ENCODE data around the gene MRPL22.
"Not testable (repeated sequence)": the region's sequence is repeated elsewhere in the genome, so short reads cannot be mapped to it uniquely, and the experiment has no call there.

The MRPL22 gene

DNA sequence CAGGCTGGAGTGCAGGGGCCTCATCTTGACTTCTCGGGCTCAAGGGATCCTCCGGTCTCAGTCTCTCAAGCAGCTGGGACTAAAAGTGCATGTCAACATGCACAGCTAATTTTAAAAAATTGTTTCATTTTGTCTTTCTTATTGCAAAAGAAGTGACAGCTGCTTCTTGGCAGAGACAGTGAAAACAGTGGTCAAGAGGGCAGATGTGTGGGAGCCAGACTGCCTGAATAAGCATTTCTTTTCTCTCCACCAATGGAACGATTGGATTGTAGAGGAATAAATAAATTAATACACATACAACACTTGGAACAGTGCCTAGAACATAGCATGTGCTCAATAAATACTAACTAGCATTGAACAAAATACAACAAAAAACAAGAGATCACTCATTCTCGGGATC, 45.3 kb downstream of the MRPL22 start:
- H3K4me3 ChIP-seq (ENCODE audit: low read depth, low read length): no peak overlapping the region

DNA sequence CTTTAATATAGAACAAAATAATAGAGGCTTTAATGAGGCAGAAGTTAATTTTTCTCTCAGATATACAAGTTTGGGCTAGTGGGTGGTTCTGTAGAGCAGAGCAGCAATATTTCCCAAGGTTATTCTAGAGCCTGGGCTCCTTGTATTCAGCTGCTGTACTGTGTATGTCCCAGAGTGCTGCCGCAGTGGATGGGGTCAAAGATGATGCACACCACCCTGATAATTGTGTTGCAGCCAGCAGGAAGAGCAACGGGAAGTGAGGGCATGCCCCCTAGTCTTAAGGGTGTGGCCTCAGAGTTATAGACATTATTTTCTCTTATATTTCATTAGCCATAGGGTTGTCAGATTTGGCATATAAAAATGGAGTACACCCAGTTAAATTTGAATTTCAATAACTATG, 48.8 kb downstream of the MRPL22 start:
- H3K4me3 ChIP-seq (ENCODE audit: low read depth, low read length): no peak overlapping the region

DNA sequence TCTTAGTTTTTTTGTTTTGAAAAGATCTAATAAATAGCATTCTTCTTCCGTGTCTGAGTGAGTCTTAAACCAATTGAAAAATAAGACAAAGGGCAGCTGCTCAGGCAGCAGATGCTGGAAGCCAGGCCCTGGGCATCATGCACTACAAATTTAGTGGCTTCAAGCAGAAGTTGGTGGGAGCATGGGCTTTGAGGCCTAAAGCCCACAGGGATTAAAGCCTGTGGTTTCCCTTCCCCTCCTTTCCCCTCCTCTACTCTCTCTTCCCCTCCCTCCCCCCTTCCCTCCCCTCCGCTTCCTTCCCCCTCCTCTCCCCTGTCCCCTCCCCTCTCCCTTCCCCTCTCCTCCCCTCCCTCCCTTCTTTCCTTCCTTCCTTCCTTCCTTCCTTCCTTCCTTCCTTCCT, 52.6 kb downstream of the MRPL22 start:
- no peak overlapping the region for H3K4me3 ChIP-seq (ENCODE audit: low read depth, low read length)

DNA sequence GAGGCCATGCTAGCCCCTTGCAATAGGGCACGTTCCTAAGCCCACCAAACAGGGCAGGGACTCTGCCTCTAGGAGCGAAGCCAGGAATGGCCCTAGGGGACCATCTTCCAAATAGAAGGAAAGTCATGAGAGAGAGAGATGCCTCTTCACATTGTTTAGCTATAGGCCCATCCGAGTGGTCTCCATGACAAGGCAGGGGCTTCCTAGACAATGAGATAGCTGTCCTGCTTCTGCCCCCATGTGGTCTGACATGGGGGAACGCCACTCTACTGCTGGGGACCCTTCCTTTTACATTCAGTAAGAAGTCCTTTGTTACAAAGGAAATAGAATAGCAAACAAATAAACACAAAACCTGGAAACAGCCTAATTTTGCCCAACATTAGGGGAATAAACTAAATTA, 54.8 kb downstream of the MRPL22 start:
- H3K4me3 ChIP-seq (ENCODE audit: low read depth, low read length): no peak overlapping the region

DNA sequence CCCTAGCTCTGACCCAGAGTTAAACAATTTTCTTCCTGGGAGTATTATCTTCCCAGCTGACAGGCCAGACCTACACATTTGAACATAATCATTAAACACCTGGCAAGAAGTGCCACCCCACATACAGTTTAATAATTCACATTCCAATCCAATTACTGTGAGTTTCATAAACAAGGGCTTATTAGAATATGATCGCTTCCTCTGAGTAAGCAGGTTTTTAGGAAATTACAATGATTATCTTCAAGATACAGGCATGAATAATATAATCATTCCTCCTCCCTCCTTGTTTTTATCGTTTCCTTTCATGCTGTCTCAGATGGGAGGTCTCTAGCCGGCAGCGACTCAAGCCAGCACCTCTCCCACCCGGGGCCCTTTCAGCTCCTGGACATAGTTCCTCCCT, 56.9 kb downstream of the MRPL22 start:
- no peak overlapping the region for H3K4me3 ChIP-seq (ENCODE audit: low read depth, low read length)

DNA sequence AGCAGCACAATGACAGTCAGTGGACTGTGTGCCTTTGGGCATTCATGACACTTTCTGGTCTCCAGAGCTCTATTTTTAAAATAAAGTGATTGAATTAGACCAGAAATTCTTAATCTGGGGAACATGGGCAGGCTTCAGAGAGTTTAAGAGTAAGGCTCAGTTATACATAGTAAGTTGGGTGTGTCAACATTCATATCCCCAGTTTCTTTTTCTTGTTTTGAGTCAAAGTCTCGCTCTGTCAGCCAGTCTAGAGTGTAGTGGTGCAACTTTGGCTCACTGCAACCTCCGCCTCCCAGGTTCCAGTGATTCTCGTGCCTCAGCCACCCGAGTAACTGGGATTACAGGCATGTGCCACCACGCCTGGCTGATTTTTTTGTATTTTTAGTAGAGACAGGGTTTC, 59.0 kb downstream of the MRPL22 start:
- H3K4me3 ChIP-seq (ENCODE audit: low read depth, low read length): no peak overlapping the region

DNA sequence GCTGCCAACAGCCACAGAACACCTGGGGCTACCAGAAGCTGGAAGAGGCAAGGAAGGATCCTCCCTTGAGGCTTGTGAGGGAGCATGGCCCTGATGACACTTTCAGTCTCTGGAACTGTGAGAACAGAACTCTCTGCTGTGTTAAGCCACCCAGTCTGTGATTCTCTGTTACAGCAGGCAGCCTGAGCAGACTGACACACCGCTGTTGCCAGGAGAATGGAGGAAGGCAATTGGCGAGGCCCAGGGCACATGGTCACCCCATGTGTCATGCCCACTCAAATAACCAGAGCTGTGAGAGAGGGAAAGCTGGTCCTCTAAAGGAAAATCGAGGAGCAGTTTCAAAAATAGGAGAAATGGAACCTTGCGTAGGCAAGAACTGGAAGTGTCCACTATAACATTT, 60.6 kb downstream of the MRPL22 start:
- H3K4me3 ChIP-seq (ENCODE audit: low read depth, low read length): no peak overlapping the region

DNA sequence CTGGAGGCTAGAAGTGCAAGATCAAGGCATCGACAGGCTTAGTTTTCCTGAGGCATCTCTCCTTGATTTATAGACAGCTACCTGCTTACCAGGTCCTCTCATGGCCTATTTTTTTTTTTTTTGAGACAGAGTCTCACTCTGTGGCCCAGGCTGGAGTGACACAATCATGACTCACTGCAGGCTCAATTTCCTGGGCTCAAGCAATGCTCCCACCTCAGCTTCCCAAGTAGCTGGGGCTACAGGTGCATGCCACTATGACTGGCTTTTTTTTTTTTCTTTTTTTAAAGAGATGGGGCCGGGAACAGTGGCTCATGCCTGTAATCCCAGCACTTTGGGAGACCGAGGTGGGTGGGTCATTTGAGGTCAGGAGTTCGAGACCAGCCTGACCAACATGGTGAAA, 61.8 kb downstream of the MRPL22 start:
- H3K4me3 ChIP-seq (ENCODE audit: low read depth, low read length): not testable (repeated sequence)

DNA sequence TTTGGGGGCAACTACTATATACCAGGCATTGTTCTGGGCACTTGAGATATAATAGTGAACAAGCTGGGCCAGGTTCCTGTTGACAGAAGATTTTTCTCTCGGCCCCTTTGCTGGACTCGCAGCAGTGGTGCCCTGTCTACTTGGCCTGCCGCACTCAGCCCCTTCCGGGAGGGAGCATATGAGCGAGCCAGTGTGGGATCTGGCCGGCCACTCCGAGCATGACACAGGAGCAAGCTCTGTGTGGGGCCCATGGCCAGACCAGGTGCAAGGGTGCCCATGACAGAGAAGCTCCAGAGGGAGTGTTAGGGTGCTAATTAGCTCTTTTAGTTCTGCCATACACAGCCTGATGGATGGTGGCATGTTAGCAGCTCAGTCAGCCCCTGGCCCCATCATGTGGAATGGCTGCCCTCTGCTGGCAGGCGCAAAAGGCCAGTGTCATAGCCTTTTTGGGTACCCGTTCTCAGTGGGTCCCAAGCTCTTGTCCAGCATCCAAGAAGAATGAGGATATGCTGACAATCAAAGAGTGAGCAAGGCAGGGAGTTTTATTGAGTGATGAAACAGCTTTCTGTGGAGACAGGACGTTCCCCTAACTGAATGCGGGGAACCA, 63.4 kb downstream of the MRPL22 start:
- H3K4me3 ChIP-seq (ENCODE audit: low read depth, low read length): no peak overlapping the region

DNA sequence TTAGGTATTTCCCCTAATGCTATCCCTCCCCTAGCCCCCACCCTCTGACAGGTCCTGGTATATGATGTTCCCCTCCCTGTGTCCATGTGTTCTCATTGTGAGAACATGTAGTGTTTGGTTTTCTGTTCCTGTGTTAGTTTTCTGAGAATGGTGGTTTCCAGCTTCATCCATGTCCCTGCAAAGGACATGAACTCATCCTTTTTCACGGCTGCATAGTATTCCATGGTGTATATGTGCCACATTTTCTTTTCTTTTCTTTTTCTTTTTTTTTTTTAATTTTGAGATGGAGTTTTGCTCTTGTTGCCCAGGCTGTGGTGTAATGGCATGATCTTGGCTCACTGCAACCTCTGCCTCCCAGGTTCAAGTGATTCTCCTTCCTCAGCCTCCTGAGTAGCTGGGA, 65.4 kb downstream of the MRPL22 start:
- H3K4me3 ChIP-seq (ENCODE audit: low read depth, low read length): not testable (repeated sequence)

DNA sequence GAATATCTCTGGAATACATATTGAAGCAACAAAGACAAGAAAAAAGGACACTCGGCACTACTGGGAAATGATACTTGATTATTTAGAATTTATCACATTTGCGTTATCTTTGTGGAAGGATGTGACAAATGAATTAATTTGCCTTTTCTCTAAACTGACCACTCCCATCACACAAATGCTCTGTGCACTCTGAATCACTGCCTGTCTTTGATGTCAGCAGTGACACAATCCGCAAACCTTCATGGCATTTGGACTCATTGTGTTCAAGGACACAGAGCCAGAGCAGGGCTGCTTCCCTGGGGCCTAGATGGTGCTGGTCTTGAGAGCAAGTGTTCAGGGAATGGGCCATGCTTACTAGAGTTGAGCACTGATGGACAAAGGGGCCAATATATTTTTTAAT, 67.8 kb downstream of the MRPL22 start:
- no peak overlapping the region for H3K4me3 ChIP-seq (ENCODE audit: low read depth, low read length)

DNA sequence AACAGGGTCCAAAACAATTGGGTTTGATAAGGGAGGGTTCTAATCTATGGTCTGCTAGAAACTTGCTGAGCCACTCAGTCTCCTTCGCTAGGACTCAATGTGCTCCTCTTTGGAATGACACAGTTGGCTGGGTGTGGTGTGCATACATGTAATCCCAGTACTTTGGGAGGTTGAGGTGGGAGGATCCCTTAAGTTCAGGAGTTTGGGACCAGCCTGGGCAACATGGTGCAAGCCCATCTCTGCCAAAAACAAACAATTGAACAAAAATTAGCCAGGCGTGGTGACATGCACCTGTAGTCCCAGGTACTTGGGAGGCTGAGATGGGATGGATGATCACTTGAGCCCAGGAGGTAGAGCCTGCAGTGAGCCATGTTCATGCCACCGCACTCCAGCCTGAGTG, 70.0 kb downstream of the MRPL22 start:
- H3K4me3 ChIP-seq (ENCODE audit: low read depth, low read length): no peak overlapping the region

DNA sequence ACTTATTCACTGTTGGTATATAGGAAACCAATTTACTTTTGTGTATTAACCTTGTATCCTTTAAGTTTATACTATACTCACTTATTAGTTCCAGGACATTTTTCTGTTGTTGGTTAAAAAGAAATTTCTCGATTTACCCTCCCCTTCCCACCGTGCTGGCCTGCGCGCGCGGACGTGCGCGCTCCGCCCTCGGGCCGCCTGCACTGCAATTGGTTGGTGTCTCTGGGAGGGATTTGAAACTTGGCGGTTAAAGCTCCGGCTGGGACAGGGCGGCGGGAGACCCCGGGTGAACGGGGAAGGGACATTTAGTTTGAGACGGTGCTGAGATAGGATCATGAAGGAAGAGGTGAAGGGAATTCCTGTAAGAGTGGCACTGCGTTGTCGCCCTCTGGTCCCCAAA, 72.7 kb downstream of the MRPL22 start, which contains the start of gene KIF4B:
KIF4B (plus strand) TSS at position 230 of the 400 bp plus-strand sequence; CDS start at position 335, 105 bp downstream.
- no peak within 1 kb of the TSS for H3K4me3 ChIP-seq (ENCODE audit: low read depth, low read length)

DNA sequence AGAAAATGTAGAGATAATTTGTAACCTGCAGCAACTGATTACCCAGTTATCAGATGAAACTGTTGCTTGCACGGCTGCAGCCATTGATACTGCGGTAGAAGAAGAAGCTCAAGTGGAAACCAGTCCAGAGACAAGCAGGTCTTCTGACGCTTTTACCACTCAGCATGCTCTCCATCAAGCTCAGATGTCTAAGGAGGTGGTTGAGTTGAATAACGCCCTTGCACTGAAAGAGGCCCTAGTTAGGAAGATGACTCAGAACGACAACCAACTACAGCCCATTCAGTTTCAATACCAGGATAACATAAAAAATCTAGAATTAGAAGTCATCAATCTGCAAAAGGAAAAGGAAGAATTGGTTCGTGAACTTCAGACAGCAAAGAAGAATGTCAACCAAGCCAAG, 74.4 kb downstream of the MRPL22 start:
- no peak overlapping the region for H3K4me3 ChIP-seq (ENCODE audit: low read depth, low read length)

DNA sequence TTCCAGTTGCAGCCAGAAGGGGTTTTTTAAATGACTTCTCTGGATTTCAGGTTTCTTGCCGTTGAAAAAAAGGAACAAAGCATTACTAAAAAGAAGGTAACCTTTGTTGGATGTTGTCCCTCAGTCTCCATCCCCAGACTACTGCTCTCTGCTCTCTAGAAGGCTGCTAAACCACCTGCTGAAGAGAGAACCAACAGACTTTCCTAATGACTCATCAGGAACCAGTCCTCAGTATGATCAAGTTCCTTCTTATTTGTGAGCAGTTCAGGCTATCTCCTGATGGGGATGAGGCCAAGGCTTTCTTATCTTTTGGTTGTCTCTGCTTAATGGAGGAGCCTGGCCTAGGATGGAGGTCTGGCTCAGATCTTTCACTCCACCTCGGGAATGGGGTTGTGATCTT, 76.7 kb downstream of the MRPL22 start:
- H3K4me3 ChIP-seq (ENCODE audit: low read depth, low read length): no peak overlapping the region

Measured in iPS-11a (cell line).